Hepatocyte (in vitro differentiated cells): ENCODE measurements around the gene USP24. TPM values are rescaled to one million over a fixed set of nuclear protein-coding genes. Genes with fewer than 3 reads are reported as not detected.

ENCODE experiments used
- DNase-seq: peaks from one replicate; pipeline ENCODE4 v3.0.0-alpha.2; 2016; ENCODE audit warnings: low spot score
- H2AFZ ChIP-seq: fragments of 200-600 bp; sonication (generic); 2 replicates; pipeline ENCODE4 v1.6.0; 2016; ENCODE audit warnings: antibody characterized with exemption, mild to moderate bottlenecking
- H3K27ac ChIP-seq: fragments of 200-600 bp; sonication (generic); 2 replicates; pipeline ENCODE4 v1.5.1; 2016; ENCODE audit warnings: mild to moderate bottlenecking
- H3K27me3 ChIP-seq: fragments of 200-600 bp; sonication (generic); 2 replicates; pipeline ENCODE4 v1.6.1; 2016
- H3K36me3 ChIP-seq: fragments of 200-600 bp; sonication (generic); replicated peaks from 2 replicates; pipeline ENCODE4 v1.5.1; 2016; ENCODE audit warnings: low read depth; ENCODE audit not compliant: insufficient read depth
- H3K4me1 ChIP-seq: fragments of 200-600 bp; sonication (generic); 2 replicates; pipeline ENCODE4 v1.5.1; 2016; ENCODE audit warnings: mild to moderate bottlenecking, moderate library complexity; ENCODE audit not compliant: insufficient read depth
- H3K4me2 ChIP-seq: fragments of 200-600 bp; sonication (generic); 2 replicates; pipeline ENCODE4 v1.6.0; 2016
- H3K4me3 ChIP-seq: fragments of 200-600 bp; sonication (generic); 2 replicates; pipeline ENCODE4 v1.5.1; 2016; ENCODE audit warnings: mild to moderate bottlenecking
- H3K79me2 ChIP-seq: fragments of 200-600 bp; sonication (generic); 2 replicates; pipeline ENCODE4 v1.6.0; 2017; ENCODE audit warnings: mild to moderate bottlenecking
- H3K9me2 ChIP-seq: fragments of 200-600 bp; sonication (generic); replicated peaks from 2 replicates; pipeline ENCODE4 v1.6.0; 2017; ENCODE audit warnings: mild to moderate bottlenecking; ENCODE audit not compliant: insufficient read depth
- H3K9me3 ChIP-seq: fragments of 200-600 bp; sonication (generic); 2 replicates; pipeline ENCODE4 v1.5.1; 2016; ENCODE audit warnings: low read depth, mild to moderate bottlenecking
- H4K20me1 ChIP-seq: fragments of 200-600 bp; sonication (generic); 2 replicates; pipeline ENCODE4 v1.6.0; 2016; ENCODE audit warnings: mild to moderate bottlenecking; ENCODE audit not compliant: insufficient read depth, poor library complexity, severe bottlenecking
- EZH2 ChIP-seq: fragments of 200-600 bp; sonication (generic); IDR thresholded peaks from 2 replicates; pipeline ENCODE4 v1.6.1; 2016; ENCODE audit warnings: antibody characterized with exemption, mild to moderate bottlenecking, borderline replicate concordance
- EZH2phosphoT487 ChIP-seq: fragments of 200-600 bp; sonication (generic); IDR thresholded peaks from one replicate; pipeline ENCODE4 v1.6.1; 2018; ENCODE audit warnings: antibody characterized with exemption, mild to moderate bottlenecking, low read depth, moderate library complexity; ENCODE audit not compliant: unreplicated experiment, severe bottlenecking
- WGBS: methylation state at CpG from one replicate; pipeline ENCODE4 v1.1.6; 2016; ENCODE audit warnings: low lambda C conversion rate; ENCODE audit errors: missing lambda C conversion rate; 5-methylcytosine and 5-hydroxymethylcytosine counted together
- polyA plus RNA-seq: library from polyadenylated mRNA; unstranded; fragments of >200 nt; fragmentation: Nextera tagmentation; extraction: Ambion mirVana; gene quantifications from 2 replicates; pipeline ENCODE4 v1.2.1, GENCODE V29; 2016
- total RNA-seq: library from RNA; depleted of rRNA; stranded (reverse); fragments of >200 nt; gene quantifications from 2 replicates; pipeline ENCODE4 v1.2.3, GENCODE V29; 2014
- TF ChIP-seq, protein P1 (sequence below): fragments of 200-600 bp; sonication (generic); IDR thresholded peaks from 2 replicates; pipeline ENCODE4 v1.5.1; 2016; ENCODE audit warnings: antibody characterized with exemption, mild to moderate bottlenecking; ENCODE audit not compliant: poor library complexity

The USP24 gene
- total and polyA plus RNA-seq, 2 experiments from 2014 or later, result 9.3 to 41.9 TPM

DNA sequence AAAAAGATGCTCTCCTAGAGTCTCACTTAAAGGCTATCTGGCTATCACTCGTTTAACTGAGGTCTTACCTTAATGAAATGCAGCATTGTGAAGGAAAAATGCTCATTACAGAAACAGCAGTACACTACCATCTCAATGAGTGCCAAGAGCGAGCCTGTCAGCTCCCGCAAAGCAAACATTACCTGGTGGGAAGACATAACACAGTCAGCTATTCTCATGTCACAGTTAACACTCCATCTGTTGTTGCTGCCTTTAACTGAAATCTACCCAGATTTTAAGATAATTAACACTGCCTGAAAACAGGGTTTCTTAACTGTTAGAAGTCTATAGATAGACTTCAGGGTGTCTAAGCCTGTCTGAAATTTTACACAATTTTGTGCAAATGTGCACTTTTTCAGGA is 136.7 kb downstream of the USP24 start:
- TF ChIP-seq EZH2phosphoT487, result no peak
- TF ChIP-seq, protein P1, sequence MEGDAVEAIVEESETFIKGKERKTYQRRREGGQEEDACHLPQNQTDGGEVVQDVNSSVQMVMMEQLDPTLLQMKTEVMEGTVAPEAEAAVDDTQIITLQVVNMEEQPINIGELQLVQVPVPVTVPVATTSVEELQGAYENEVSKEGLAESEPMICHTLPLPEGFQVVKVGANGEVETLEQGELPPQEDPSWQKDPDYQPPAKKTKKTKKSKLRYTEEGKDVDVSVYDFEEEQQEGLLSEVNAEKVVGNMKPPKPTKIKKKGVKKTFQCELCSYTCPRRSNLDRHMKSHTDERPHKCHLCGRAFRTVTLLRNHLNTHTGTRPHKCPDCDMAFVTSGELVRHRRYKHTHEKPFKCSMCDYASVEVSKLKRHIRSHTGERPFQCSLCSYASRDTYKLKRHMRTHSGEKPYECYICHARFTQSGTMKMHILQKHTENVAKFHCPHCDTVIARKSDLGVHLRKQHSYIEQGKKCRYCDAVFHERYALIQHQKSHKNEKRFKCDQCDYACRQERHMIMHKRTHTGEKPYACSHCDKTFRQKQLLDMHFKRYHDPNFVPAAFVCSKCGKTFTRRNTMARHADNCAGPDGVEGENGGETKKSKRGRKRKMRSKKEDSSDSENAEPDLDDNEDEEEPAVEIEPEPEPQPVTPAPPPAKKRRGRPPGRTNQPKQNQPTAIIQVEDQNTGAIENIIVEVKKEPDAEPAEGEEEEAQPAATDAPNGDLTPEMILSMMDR, result no peak
- no peak for TF ChIP-seq EZH2
- Histone ChIP-seq H3K79me2 (no peaks in the 10 kb centered on the region), H3K4me2 (no peak overlapping the region), H2AFZ (no peak overlapping the region), H3K4me3 (no peak overlapping the region), H3K36me3 (no peaks in the 10 kb centered on the region), H3K4me1 (no peaks in the 10 kb centered on the region), H3K9me2 (no peaks in the 10 kb centered on the region), H4K20me1 (no peaks in the 10 kb centered on the region), H3K27me3 (no peaks in the 10 kb centered on the region), H3K27ac (no peak overlapping the region), H3K9me3 (no peaks in the 10 kb centered on the region)
- no peak for DNase-seq
- 79% methylated on average over 3 of the region's 3 CpGs for WGBS

DNA sequence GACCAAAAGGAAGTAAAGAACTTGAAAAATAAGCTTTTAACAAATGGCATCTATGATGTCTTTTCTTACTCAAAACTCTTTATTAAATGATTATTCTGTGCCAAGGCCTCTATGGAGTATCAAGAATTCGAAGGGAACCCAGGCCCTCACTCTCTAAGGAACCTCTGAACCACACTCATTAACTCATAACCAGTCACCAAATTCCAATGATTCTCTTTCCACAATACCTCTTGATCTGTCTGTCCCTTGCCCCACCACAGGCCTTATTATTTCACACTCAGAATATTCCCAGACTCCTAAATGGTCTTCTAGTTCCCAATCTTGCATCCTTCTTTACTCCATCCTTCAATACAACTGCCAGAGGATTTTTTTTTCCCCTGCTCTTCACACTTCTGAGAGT is 138.8 kb downstream of the USP24 start:
- Histone ChIP-seq H3K79me2 (no peaks in the 10 kb centered on the region), H3K4me2 (no peak overlapping the region), H3K27ac (no peak overlapping the region), H3K9me2 (no peaks in the 10 kb centered on the region), H3K4me3 (no peak overlapping the region), H3K27me3 (no peaks in the 10 kb centered on the region), H3K4me1 (no peaks in the 10 kb centered on the region), H2AFZ (no peak overlapping the region), H3K9me3 (no peaks in the 10 kb centered on the region), H3K36me3 (no peaks in the 10 kb centered on the region), H4K20me1 (no peaks in the 10 kb centered on the region)
- 92% methylated on average over 1 of the region's 1 CpG for WGBS
- no peak for DNase-seq
- TF ChIP-seq, protein P1, result no peak
- TF ChIP-seq EZH2phosphoT487 (no peak), EZH2 (no peak)

DNA sequence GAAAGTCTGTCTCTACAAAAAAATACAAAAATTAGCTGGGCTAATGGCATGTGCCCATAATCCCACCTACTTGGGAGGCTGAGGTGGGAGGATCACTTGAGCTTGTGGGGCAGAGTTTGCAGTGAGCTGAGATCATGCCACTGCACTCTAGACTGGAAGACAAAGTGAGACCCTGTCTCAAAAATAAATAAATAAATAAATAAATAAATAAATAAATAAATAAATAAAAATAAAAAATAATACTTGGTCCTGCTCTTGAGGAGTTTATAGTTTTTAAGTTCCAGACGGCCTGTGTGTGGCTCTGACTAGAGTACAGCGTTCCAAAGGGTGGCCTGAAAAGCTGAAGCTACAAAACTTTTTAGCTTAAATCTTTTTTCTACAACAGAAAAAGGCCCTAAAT is 140.7 kb downstream of the USP24 start:
- Histone ChIP-seq H2AFZ (no peak overlapping the region), H4K20me1 (no peaks in the 10 kb centered on the region), H3K4me3 (no peak overlapping the region), H3K27me3 (no peaks in the 10 kb centered on the region), H3K4me1 (no peaks in the 10 kb centered on the region), H3K79me2 (no peaks in the 10 kb centered on the region), H3K4me2 (no peak overlapping the region), H3K27ac (no peak overlapping the region), H3K9me2 (no peaks in the 10 kb centered on the region), H3K9me3 (no peaks in the 10 kb centered on the region), H3K36me3 (no peaks in the 10 kb centered on the region)
- WGBS, result 97% methylated on average over 2 of the region's 2 CpGs
- DNase-seq, result no peak
- TF ChIP-seq EZH2 (no peak), EZH2phosphoT487 (no peak)
- TF ChIP-seq, protein P1, result no peak
